ENCODE results near the gene MBP.

DNA sequence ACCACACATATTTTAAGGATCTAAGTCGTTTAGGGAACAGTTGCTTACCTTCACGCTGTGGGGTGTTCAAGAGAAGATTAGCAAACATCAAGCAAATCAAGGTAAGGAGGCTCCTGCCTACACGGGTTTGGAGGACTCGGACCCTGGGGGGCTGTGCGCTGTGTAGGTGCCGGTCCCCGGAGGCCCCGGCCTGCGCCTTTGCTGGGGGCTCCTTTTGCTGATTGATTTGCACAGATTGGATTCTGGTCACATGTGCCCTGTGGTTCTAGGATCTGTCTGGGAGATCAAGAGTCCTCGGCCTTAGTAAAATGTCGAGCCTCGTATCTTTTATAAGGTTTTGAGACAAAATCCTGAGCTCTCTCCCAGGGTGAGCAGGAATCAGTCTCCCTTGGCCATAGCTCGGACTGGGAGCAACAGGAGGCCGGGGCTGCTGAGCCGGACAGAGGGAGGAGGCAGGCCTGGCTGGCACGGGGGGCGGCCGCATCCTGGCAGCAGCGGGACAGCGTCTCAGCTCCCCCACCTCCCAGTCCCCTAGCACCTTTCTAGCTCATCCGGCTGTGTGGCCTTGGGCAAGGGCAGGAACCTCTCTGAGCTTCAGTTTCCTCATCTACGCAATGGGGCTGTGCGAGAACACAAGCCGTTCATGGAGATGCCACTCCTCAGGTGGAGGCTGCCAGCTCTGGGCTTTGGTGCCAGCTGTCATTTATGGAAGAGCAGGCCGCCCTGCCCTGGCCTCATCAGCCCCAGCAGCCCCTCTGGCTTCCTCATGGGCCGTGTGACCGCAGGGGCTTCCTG lies 147.2 kb downstream of the MBP start:
- TF ChIP-seq MTA2 (IDR thresholded peaks at IDR 0.05; ENCODE audit: low read depth) (no peak), EP300 (IDR thresholded peaks at IDR 0.05; ENCODE audit: borderline replicate concordance in 1 of 2, control insufficient read depth in 1 of 2, low read depth in 2 of 2, low read length in 2 of 2) (no peak), ZNF622 (IDR thresholded peaks at IDR 0.05) (no peak), JUNB (IDR thresholded peaks at IDR 0.05) (no peak), RAD21 (IDR thresholded peaks at IDR 0.05; ENCODE audit: insufficient read depth, low read depth, low read length) (no peak), HDAC2 (IDR thresholded peaks at IDR 0.05) (no peak), RFX5 (IDR thresholded peaks at IDR 0.05; ENCODE audit: low read depth, low read length) (no peak), ZNF24 (IDR thresholded peaks at IDR 0.05) (no peak)

Data from GM12878 (cell line).